CD4-positive, alpha-beta T cell (primary cell): Measurements from ENCODE around the gene VENTX. TPM values are rescaled to one million over a fixed set of nuclear protein-coding genes. Genes with fewer than 3 reads are reported as not detected.

Experiments used
- ATAC-seq: fragments of 200-7000 bp; cut with Tn5 transposase; one replicate; pipeline ENCODE4 v1.10.0; 2022; ENCODE audit warnings: mild to moderate bottlenecking; ENCODE audit not compliant: poor library complexity
- CTCF ChIA-PET: fragments of 350-600 bp; sonication (Branson Sonifier 250); formaldehyde crosslinking; loops from one replicate; lab custom pipeline; 2021; ENCODE audit warnings: antibody characterized with exemption, inconsistent platforms; lab: Charles Lee
- POLR2A ChIA-PET: fragments of 350-600 bp; sonication (Branson Sonifier 250); formaldehyde crosslinking; loops from one replicate; lab custom pipeline; 2021; ENCODE audit warnings: antibody characterized with exemption, inconsistent platforms; lab: Charles Lee
- DNase-seq, 14 experiments: peaks; one replicate each; pipeline ENCODE4 v3.0.0-alpha.2; 2013 to 2020; ENCODE audit warnings: mixed read lengths in 2 of 14
- H3K27ac ChIP-seq, 2 donors: one replicate each; pipeline versions ENCODE4 v1.5.1 to v1.7.0; 2013; ENCODE audit warnings: low read length in 2 of 2, low read depth in 1 of 2, mild to moderate bottlenecking in 1 of 2
- H3K27me3 ChIP-seq, 2 experiments: 1 replicate in 1 of 2; 2 replicates in 1 of 2; pipeline versions ENCODE4 v1.6.1 to v1.7.0; 2013; ENCODE audit warnings: low read length in 2 of 2, control low read depth in 1 of 2, mild to moderate bottlenecking in 1 of 2, moderate library complexity in 1 of 2; ENCODE audit not compliant: insufficient read depth in 2 of 2, control insufficient read depth in 1 of 2
- H3K36me3 ChIP-seq: one replicate; pipeline ENCODE4 v1.6.1; 2013; ENCODE audit warnings: low read length, control low read depth; ENCODE audit not compliant: insufficient read depth
- H3K4me1 ChIP-seq: one replicate; pipeline ENCODE4 v1.6.1; 2013; ENCODE audit warnings: low read length, control low read depth; ENCODE audit not compliant: insufficient read depth
- H3K4me3 ChIP-seq: one replicate; pipeline ENCODE4 v1.5.1; 2013; ENCODE audit warnings: mild to moderate bottlenecking, low read length, moderate library complexity
- H3K9me3 ChIP-seq, 2 experiments: 1 replicate in 1 of 2; 2 replicates in 1 of 2; pipeline versions ENCODE4 v1.6.1 to v1.7.0; 2013; ENCODE audit warnings: low read length in 2 of 2, mild to moderate bottlenecking in 2 of 2, control low read depth in 1 of 2, moderate library complexity in 1 of 2; ENCODE audit not compliant: control insufficient read depth in 1 of 2, insufficient read depth in 1 of 2
- H3K27ac Mint-ChIP-seq: one replicate; pipeline ENCODE4 v1.8.0; 2020; ENCODE audit warnings: mixed read lengths
- H3K27me3 Mint-ChIP-seq: one replicate; pipeline ENCODE4 v1.8.0; 2021; ENCODE audit warnings: mixed read lengths
- H3K36me3 Mint-ChIP-seq: one replicate; pipeline ENCODE4 v1.8.0; 2021; ENCODE audit warnings: low read depth, mixed read lengths
- H3K4me1 Mint-ChIP-seq: one replicate; pipeline ENCODE4 v1.8.0; 2021; ENCODE audit warnings: low read depth, mixed read lengths
- H3K4me3 Mint-ChIP-seq: one replicate; pipeline ENCODE4 v1.8.0; 2020; ENCODE audit warnings: mild to moderate bottlenecking, mixed read lengths
- H3K9me3 Mint-ChIP-seq: one replicate; pipeline ENCODE4 v1.8.0; 2020; ENCODE audit warnings: mixed read lengths
- intact Hi-C, 2 experiments: fragments of 100-400 bp; cut with DNase I in 1 of 2; cut with micrococcal nuclease in 1 of 2; formaldehyde crosslinking; loops; one replicate each; pipeline versions ENCODE4 v1.15.1 to v1.9.0; 2023 to 2025; cut with DNase I, micrococcal nuclease
- total RNA-seq, 174 experiments: library from RNA in 2 of 174; stranded (reverse) in 2 of 174; gene quantifications; one replicate each; pipeline ENCODE4 v1.2.3 and lab custom pipeline; 2021 to 2026
- TF ChIP-seq, protein P1 (sequence below): fragments of 200-600 bp; IDR thresholded peaks from one replicate; pipeline ENCODE4 v1.8.0; 2022; ENCODE audit warnings: antibody characterized with exemption, mild to moderate bottlenecking

VENTX gene
- total RNA-seq, 2 experiments from 2014 or later, result 0.11 to 0.14 TPM

DNA sequence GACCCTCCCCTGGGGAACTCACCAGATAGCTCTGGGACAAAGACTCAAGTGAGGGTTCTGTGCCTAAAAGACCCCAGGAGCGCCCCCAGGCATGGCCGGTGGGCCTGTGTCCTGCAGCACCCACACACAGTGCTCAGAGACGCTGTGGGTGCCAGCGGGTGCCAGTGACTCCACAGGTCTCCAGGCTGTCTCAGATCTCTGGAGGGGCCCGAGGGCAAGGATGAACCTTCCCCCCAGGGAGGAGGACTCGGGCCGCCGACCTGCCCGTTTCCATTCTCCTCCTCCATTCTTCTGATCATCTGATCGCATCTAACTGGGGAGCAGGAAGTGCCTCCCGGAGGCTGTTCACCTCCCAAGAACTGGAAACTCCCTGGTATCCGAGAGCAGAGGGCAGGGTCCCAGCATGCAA lies 38.0 kb downstream of the VENTX start:
- Mint-ChIP-seq H3K4me1 (peaks cover 40% of the 10 kb centered on the region), H3K27ac (peak overlapping the region; percentile 98), H3K4me3 (peak overlapping the region; percentile 94), H3K27me3 (no peaks in the 10 kb centered on the region), H3K36me3 (peaks cover 35% of the 10 kb centered on the region), H3K9me3 (no peaks in the 10 kb centered on the region)
- ChIA-PET POLR2A (interaction anchor here (0.9 to 2.5 kb wide), 8 partner anchors 9 to 60 kb away, joined by 3 to 22 read pairs (median 6); no protein-coding TSS in a partner anchor), CTCF (interaction anchor here (0.9 to 2.6 kb wide), 7 partner anchors 12 to 132 kb away, joined by 4 to 16 read pairs (median 6); no protein-coding TSS in a partner anchor)
- peaks cover 32% of the 10 kb centered on the region for H3K36me3 ChIP-seq
- peaks cover 70% of the 10 kb centered on the region for H3K4me1 ChIP-seq
- ATAC-seq (peak; percentile 7), DNase-seq (peak in 10 of 14 experiments; percentile 28 to 69 (median 54))
- H3K27ac ChIP-seq, result peak overlapping the region; percentile 86 to 90
- H3K27me3 ChIP-seq, result no peaks in the 10 kb centered on the region
- intact Hi-C loops, result loop anchor here (1.0 to 5.0 kb wide), 3 partner anchors 15 to 133 kb away; no protein-coding TSS in a partner anchor
- TF ChIP-seq, protein P1, sequence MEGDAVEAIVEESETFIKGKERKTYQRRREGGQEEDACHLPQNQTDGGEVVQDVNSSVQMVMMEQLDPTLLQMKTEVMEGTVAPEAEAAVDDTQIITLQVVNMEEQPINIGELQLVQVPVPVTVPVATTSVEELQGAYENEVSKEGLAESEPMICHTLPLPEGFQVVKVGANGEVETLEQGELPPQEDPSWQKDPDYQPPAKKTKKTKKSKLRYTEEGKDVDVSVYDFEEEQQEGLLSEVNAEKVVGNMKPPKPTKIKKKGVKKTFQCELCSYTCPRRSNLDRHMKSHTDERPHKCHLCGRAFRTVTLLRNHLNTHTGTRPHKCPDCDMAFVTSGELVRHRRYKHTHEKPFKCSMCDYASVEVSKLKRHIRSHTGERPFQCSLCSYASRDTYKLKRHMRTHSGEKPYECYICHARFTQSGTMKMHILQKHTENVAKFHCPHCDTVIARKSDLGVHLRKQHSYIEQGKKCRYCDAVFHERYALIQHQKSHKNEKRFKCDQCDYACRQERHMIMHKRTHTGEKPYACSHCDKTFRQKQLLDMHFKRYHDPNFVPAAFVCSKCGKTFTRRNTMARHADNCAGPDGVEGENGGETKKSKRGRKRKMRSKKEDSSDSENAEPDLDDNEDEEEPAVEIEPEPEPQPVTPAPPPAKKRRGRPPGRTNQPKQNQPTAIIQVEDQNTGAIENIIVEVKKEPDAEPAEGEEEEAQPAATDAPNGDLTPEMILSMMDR, result peak; percentile 33
- H3K4me3 ChIP-seq, result peak overlapping the region; percentile 91
- H3K9me3 ChIP-seq, result no peaks in the 10 kb centered on the region

DNA sequence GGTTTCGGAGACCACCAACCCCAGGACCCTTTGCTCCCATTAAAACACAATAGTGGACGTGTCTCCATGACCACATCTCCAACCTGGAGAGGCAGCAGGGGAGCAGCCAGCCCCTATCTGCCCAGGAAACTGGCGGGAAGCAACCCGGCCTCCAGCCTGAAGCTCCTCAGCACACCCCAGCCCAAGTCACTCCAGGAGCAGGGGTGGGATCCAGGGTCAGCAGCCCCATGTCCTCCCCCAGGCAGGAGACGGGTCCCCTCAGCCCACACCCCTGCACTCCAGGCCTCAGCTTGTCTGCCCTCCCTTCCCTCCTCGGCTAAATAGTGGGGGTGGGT lies 38.4 kb downstream of the VENTX start:
- intact Hi-C loops, result loop anchor here in 1 of 2 experiments (1.0 to 5.0 kb wide), 2 partner anchors 16 to 134 kb away; no protein-coding TSS in a partner anchor
- H3K4me3 ChIP-seq, result peak overlapping the region; percentile 91
- H3K27me3 Mint-ChIP-seq, result no peaks in the 10 kb centered on the region
- peak overlapping the region; percentile 94 for H3K4me3 Mint-ChIP-seq
- ChIA-PET CTCF (interaction anchor here (1.3 to 2.6 kb wide), 4 partner anchors 17 to 132 kb away, joined by 5 to 16 read pairs (median 9); no protein-coding TSS in a partner anchor), POLR2A (interaction anchor here (1.0 to 2.5 kb wide), 6 partner anchors 10 to 32 kb away, joined by 3 to 22 read pairs (median 6); no protein-coding TSS in a partner anchor)
- peaks cover 35% of the 10 kb centered on the region for H3K36me3 Mint-ChIP-seq
- peak overlapping the region; percentile 98 for H3K27ac Mint-ChIP-seq
- no peaks in the 10 kb centered on the region for H3K27me3 ChIP-seq
- no peaks in the 10 kb centered on the region for H3K9me3 Mint-ChIP-seq
- peak overlapping the region; percentile 86 to 90 for H3K27ac ChIP-seq
- TF ChIP-seq, protein P1, result no peak
- H3K36me3 ChIP-seq, result peaks cover 28% of the 10 kb centered on the region
- H3K4me1 Mint-ChIP-seq, result peaks cover 40% of the 10 kb centered on the region
- no peak for ATAC-seq
- peaks cover 70% of the 10 kb centered on the region for H3K4me1 ChIP-seq
- H3K9me3 ChIP-seq, result no peaks in the 10 kb centered on the region
- DNase-seq, result no peak

DNA sequence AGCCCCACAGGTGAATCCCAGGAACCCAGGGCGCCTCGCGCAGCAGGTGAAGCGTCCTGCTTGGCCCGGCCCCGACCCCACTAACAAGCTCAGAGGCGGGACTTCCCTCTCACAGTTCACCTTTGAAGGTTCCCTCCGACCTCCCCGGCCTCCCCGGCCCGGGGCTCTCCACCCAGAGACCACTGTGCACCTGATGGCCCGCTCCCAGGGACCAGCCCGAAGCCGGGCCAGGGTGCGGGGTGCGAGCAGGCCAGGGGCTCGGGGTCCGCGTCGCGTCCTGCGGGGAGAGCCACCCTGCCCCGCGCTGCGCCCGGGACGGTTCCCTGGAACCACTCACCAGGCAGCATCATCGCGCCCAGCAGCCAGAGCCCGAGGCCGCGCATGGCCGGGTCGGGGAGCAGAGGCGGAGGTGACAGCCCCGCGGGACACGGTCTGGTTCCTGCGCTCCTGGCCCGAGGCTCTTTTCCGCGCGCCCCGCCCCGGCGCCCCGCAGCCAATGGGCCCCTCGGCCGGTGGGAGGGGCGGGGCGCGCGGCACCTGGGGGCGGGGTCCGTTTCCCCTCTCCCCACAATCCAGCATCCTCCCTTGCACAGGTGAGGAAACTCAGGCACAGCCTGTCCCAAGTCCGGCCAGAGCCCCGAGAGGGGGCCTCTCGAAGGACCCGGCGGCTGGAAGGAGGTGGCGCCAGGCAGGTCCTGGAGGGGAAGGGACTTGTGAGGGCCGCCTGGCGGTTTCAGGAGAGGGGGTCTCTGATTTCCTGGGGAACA lies 39.0 kb downstream of the VENTX start, which contains the start of gene ADAM8:
TSS of gene ADAM8 (minus strand) at position 434 of the 767 bp plus-strand sequence. CDS start at position 383, 51 bp downstream.
- ATAC-seq (peak; percentile 37), DNase-seq (peak; percentile 44 to 86 (median 66))
- no peaks in the 10 kb centered on the region for H3K9me3 ChIP-seq
- peak within 1 kb of the TSS; percentile 91 for H3K4me3 ChIP-seq
- H3K27me3 ChIP-seq, result no peaks in the 10 kb centered on the region
- peaks cover 23% of the 10 kb centered on the region for H3K36me3 ChIP-seq
- CTCF ChIA-PET, result interaction anchor here (2.2 to 2.6 kb wide), 2 partner anchors 20 to 31 kb away, joined by 12 to 16 read pairs; no protein-coding TSS in a partner anchor
- no peaks in the 10 kb centered on the region for H3K9me3 Mint-ChIP-seq
- H3K4me3 Mint-ChIP-seq, result peak within 1 kb of the TSS; percentile 94
- H3K27ac Mint-ChIP-seq, result peak within 1 kb of the TSS; percentile 98
- intact Hi-C loops, result loop anchor here in 1 of 2 experiments (1.0 to 5.0 kb wide), 2 partner anchors 16 to 134 kb away; no protein-coding TSS in a partner anchor
- H3K4me1 ChIP-seq, result peaks cover 70% of the 10 kb centered on the region
- peaks cover 33% of the 10 kb centered on the region for H3K36me3 Mint-ChIP-seq
- POLR2A ChIA-PET, result interaction anchor here (1.0 to 2.5 kb wide), 5 partner anchors 10 to 31 kb away, joined by 3 to 22 read pairs (median 5); no protein-coding TSS in a partner anchor
- H3K4me1 Mint-ChIP-seq, result peaks cover 40% of the 10 kb centered on the region
- peak within 1 kb of the TSS; percentile 86 to 90 for H3K27ac ChIP-seq
- TF ChIP-seq, protein P1, result no peak
- no peaks in the 10 kb centered on the region for H3K27me3 Mint-ChIP-seq
